GM12872 (cell line): ENCODE results near the gene PDGFRB.
A peak's percentile ranks its signal among the peaks of the same experiment; 100 is the strongest.

Experiments used
- TF ChIP-seq, protein P1 (sequence below): IDR thresholded peaks from 3 replicates; pipeline ENCODE4 v1.5.1; 2011; ENCODE audit warnings: low read depth, mild to moderate bottlenecking, low read length, moderate library complexity; ENCODE audit not compliant: insufficient read depth

PDGFRB gene

GRCh38 chr5:150161242-150162141 lies 5.8 kb upstream of the PDGFRB start:
- TF ChIP-seq, protein P1, sequence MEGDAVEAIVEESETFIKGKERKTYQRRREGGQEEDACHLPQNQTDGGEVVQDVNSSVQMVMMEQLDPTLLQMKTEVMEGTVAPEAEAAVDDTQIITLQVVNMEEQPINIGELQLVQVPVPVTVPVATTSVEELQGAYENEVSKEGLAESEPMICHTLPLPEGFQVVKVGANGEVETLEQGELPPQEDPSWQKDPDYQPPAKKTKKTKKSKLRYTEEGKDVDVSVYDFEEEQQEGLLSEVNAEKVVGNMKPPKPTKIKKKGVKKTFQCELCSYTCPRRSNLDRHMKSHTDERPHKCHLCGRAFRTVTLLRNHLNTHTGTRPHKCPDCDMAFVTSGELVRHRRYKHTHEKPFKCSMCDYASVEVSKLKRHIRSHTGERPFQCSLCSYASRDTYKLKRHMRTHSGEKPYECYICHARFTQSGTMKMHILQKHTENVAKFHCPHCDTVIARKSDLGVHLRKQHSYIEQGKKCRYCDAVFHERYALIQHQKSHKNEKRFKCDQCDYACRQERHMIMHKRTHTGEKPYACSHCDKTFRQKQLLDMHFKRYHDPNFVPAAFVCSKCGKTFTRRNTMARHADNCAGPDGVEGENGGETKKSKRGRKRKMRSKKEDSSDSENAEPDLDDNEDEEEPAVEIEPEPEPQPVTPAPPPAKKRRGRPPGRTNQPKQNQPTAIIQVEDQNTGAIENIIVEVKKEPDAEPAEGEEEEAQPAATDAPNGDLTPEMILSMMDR, result peak; percentile 96

DNA sequence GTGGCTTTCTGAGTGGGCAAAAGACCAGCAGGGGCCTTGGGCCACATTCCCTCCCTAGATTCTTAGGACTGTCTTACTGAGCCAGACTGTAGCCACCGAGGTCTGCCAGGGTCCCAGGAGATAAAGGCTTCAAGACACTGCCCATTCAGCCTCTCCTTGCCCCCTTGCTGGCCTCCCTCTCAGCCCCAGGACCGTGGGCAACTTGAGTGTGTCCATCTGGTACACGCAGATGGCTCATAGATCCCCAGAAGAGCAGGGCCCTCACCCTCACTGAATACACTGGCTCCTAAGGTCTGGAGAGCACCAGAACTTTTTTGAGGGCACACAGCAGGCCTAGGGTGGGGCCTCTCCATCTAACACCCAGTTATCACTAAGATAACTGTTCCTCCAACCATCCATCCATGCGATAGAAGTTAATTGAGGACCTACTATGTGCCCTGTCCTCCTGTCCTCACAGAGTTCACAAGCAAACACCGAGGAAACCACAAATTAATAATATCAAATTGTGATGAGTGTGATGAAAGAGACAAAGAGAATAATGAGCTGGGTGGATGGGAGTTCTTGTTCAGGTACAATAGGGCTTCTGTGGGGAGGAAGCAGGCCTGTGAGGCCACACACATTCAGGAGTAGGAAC lies 4.9 kb upstream of the PDGFRB start:
- TF ChIP-seq, protein P1, result no peak

DNA sequence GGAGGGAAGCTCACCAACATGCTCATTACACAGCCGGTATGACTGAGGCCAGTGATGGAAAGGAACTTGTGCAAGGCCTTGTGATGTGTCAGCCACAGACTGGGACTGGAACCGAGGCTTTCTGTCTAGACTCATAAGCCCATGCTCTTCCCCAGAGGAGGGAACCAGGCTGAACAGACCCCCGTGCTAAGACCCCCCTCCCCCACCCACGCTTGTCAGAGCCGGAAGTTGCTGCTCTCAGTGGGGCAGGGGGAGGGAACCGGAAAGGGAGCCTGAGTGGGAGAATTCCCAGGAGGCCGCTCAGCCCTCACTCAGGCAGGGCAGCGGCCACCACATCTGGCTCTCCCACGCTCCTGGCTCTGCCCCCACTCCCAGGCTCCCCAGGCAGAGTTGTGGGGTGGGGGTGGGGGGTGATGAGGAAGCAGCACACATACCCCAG lies 4.1 kb upstream of the PDGFRB start:
- TF ChIP-seq, protein P1, result no peak

DNA sequence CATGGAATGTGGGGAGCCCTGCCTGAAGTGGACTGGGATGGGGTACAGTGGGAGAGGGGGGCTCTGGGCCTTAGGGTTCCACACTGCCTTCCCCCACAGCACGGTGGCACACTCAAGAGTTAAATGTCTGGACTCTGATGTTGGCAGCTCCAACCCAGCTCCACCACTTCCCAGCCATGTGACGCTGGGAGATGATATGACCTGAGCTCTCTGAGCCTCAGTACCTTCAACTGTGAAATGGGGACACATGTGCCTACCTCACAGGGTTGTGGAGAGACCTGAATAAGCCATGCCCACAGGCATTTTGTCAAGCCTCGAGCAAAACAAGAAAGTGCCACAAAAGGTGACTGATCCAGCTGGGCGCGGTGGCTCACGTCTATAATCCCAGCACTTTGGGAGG lies 3.4 kb upstream of the PDGFRB start:
- TF ChIP-seq, protein P1, result no peak

DNA sequence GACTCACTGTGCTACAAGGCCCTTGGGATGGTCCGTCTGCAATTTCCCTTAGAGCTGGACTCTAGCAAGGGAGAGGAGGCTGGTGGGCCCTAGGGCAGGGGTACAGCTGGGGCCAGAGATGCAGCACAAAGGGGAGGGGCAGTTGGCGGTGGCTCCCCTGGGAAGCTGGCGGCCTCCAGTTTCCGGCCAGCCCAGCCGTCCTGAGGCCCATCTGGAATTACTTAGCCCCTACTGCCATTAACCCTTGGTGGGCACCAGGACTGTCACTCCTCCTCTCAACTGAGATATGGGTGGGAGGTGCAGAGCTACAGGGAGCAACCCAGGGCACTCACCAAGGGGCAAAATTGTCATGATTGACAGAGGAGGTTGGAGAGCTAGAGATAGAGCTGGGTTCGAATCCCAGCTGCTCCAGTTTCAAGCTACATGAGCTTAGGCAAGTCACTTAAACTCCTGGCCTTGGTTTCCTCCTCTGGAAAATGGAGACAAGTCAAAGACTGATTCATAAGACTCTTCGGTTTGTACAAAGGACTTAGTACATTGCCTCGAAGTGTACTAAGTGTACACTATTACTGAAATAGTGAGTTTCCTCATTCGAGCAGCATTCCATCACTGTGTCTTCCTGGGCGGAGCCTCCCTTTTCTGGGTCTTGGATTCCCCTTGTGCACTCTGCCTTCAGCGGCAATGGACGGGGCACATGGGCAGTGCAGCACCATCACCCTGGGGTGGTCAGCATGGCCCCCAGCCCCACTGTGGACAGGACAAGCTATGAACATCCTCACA lies 2.7 kb upstream of the PDGFRB start:
- TF ChIP-seq, protein P1, result no peak

DNA sequence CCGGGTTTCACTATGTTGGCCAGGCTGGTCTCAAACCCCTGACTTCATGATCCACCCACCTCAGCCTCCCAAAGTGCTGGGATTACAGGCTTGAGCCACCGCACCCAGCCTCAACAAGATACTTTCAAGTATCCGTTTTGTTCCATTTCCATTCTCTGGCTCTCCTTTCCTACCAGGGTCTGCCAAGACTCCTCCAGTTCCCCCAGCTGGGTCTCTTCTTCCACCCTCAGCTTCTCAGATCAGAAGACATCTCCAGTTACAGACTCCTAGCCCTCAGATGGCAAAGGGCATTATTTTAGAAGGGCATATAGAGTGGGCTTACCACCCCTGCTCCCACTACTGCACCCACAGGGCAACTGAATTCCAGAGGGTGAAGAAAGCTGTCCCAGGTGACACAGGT lies 1.5 kb upstream of the PDGFRB start:
- TF ChIP-seq, protein P1, result no peak

DNA sequence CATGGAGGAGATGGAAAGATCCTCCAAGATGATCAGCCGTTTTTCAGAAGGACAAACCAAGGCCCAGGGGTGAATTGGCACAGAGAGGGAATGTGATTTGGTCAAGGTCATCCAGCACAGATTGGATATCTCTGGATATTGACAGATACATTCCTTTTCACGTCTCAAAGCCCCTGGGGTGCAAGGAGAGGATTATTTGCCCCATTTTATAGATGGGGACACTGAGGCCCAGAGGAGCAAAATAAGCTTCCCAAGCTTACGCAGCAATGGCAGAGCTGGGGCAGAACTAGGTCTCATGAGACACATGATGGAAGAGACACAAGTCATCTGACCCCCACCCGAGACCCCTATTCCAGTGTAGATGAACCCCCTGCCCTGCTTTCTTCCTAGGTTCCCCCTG lies 895 bp upstream of the PDGFRB start:
- TF ChIP-seq, protein P1, result no peak
